Skin epidermis (tissue), 12 donors: ENCODE measurements around the gene ARNT2.
A peak's percentile ranks its signal among the peaks of the same experiment; 100 is the strongest.

Experiments
- H3K27ac ChIP-seq, 21 experiments: fragments of 200-600 bp; sonication (generic) in 11 of 21; one replicate each; pipeline ENCODE4 v1.5.0; 2020; ENCODE audit warnings: mild to moderate bottlenecking in 3 of 21, inconsistent platforms in 2 of 21, moderate library complexity in 2 of 21
- H3K4me3 ChIP-seq, 7 experiments: fragments of 200-600 bp; sonication (generic) in 2 of 7; one replicate each; pipeline ENCODE4 v1.5.0; 2020; ENCODE audit warnings: inconsistent platforms in 2 of 7, mild to moderate bottlenecking in 2 of 7, moderate library complexity in 1 of 7

Gene ARNT2

GRCh38 chr15:80482696-80483095, 78.5 kb downstream of the ARNT2 start:
- H3K27ac ChIP-seq, result no peak overlapping the region

GRCh38 chr15:80483725-80484161, 79.6 kb downstream of the ARNT2 start:
- Histone ChIP-seq H3K27ac (no peak overlapping the region), H3K4me3 (no peak overlapping the region)

More at GRCh38 chr15:80482696-80483095, 78.5 kb downstream of the ARNT2 start:
- H3K4me3 ChIP-seq, result no peak overlapping the region

GRCh38 chr15:80484333-80484864, 80.2 kb downstream of the ARNT2 start:
- Histone ChIP-seq H3K27ac (no peak overlapping the region), H3K4me3 (no peak overlapping the region)

- Histone ChIP-seq H3K4me3 (no peak overlapping the region), H3K27ac (no peak overlapping the region)
These were observed 81.4 kb downstream of the ARNT2 start for GRCh38 chr15:80485370-80486164.

GRCh38 chr15:80487839-80488390, 83.7 kb downstream of the ARNT2 start:
- Histone ChIP-seq H3K27ac (peak overlapping the region in 2 of 21 experiments; percentile 11 to 78), H3K4me3 (no peak overlapping the region)

- Histone ChIP-seq H3K27ac (peak overlapping the region in 7 of 21 experiments; percentile 14 to 78 (median 45)), H3K4me3 (no peak overlapping the region)
These were observed 84.9 kb downstream of the ARNT2 start for GRCh38 chr15:80489030-80489594.

GRCh38 chr15:80490431-80490990, 86.3 kb downstream of the ARNT2 start:
- Histone ChIP-seq H3K27ac (peak overlapping the region in 1 of 21 experiments; percentile 78), H3K4me3 (no peak overlapping the region)

GRCh38 chr15:80491163-80491847, 87.1 kb downstream of the ARNT2 start:
- Histone ChIP-seq H3K4me3 (no peak overlapping the region), H3K27ac (no peak overlapping the region)

- Histone ChIP-seq H3K27ac (no peak overlapping the region), H3K4me3 (no peak overlapping the region)
These were observed 88.2 kb downstream of the ARNT2 start for GRCh38 chr15:80492409-80492808.

GRCh38 chr15:80492874-80493273, 88.7 kb downstream of the ARNT2 start:
- Histone ChIP-seq H3K4me3 (no peak overlapping the region), H3K27ac (peak overlapping the region in 2 of 21 experiments; percentile 1 to 65)

- peak overlapping the region in 2 of 21 experiments; percentile 54 to 65 for H3K27ac ChIP-seq
- no peak overlapping the region for H3K4me3 ChIP-seq
These were observed 90.2 kb downstream of the ARNT2 start for GRCh38 chr15:80494351-80494751.

GRCh38 chr15:80494756-80495155, 90.6 kb downstream of the ARNT2 start:
- Histone ChIP-seq H3K27ac (peak overlapping the region in 1 of 21 experiments; percentile 54), H3K4me3 (no peak overlapping the region)

- Histone ChIP-seq H3K4me3 (no peak overlapping the region), H3K27ac (peak overlapping the region in 1 of 21 experiments; percentile 12)
These were observed 91.3 kb downstream of the ARNT2 start for GRCh38 chr15:80495401-80495942.

GRCh38 chr15:80496096-80496495, 91.9 kb downstream of the ARNT2 start:
- Histone ChIP-seq H3K27ac (no peak overlapping the region), H3K4me3 (no peak overlapping the region)

GRCh38 chr15:80497221-80497620, 93.0 kb downstream of the ARNT2 start:
- Histone ChIP-seq H3K4me3 (no peak overlapping the region), H3K27ac (no peak overlapping the region)

- no peak overlapping the region for H3K4me3 ChIP-seq
- no peak overlapping the region for H3K27ac ChIP-seq
These were observed 94.5 kb downstream of the ARNT2 start for GRCh38 chr15:80498652-80499051.

- Histone ChIP-seq H3K27ac (peak overlapping the region in 1 of 21 experiments; percentile 6), H3K4me3 (no peak overlapping the region)
These were observed 95.8 kb downstream of the ARNT2 start for GRCh38 chr15:80500021-80500420.

- Histone ChIP-seq H3K4me3 (no peak overlapping the region), H3K27ac (no peak overlapping the region)
These were observed 97.3 kb downstream of the ARNT2 start for GRCh38 chr15:80501476-80501875.

- Histone ChIP-seq H3K27ac (peak overlapping the region in 3 of 21 experiments; percentile 8 to 29 (median 13)), H3K4me3 (no peak overlapping the region)
These were observed 98.6 kb downstream of the ARNT2 start for GRCh38 chr15:80502782-80503181.
